Esophagus mucosa (tissue), 1 donor: Measurements from ENCODE around the gene GAPVD1. TPM values are rescaled to one million over a fixed set of nuclear protein-coding genes. Genes with fewer than 3 reads are reported as not detected.
"Not testable (repeated sequence)": the region's sequence is repeated elsewhere in the genome, so short reads cannot be mapped to it uniquely, and the experiment has no call there.

Experiments used
- ATAC-seq: fragments of 200-7000 bp; cut with Tn5 transposase; one replicate; pipeline ENCODE4 v1.9.1; 2020
- total RNA-seq: library from RNA; stranded (reverse); gene quantifications from one replicate; pipeline ENCODE4 v1.2.4, GENCODE V29; 2023
- donor health status: DM: yes; HTN: yes; CAD: no.

GAPVD1 gene
- 34.6 TPM for total RNA-seq

- peak; percentile 99 for ATAC-seq
These were observed at the start of gene GAPVD1 for GRCh38 chr9:125261501-125262293. TSS of gene GAPVD1 (plus strand) at chr9:125261826. CDS start at chr9:125298922, 37,096 bp downstream.

- no peak for ATAC-seq
These were observed 47.4 kb upstream of the GAPVD1 start for GRCh38 chr9:125214186-125214585.

- no peak for ATAC-seq
These were observed 43.0 kb upstream of the GAPVD1 start for GRCh38 chr9:125218621-125219020.

GRCh38 chr9:125224858-125225257 is 36.8 kb upstream of the GAPVD1 start:
- ATAC-seq = not testable (repeated sequence)

GRCh38 chr9:125227761-125228160 is 33.9 kb upstream of the GAPVD1 start:
- no peak for ATAC-seq

GRCh38 chr9:125233678-125234077 is 27.9 kb upstream of the GAPVD1 start:
- ATAC-seq = peak; percentile 74

GRCh38 chr9:125234099-125234498 is 27.5 kb upstream of the GAPVD1 start:
- not testable (repeated sequence) for ATAC-seq

- no peak for ATAC-seq
These were observed 25.7 kb upstream of the GAPVD1 start for GRCh38 chr9:125235804-125236519.

- not testable (repeated sequence) for ATAC-seq
These were observed 25.0 kb upstream of the GAPVD1 start for GRCh38 chr9:125236520-125237159.

- no peak for ATAC-seq
These were observed 23.3 kb upstream of the GAPVD1 start for GRCh38 chr9:125238127-125238914.

- ATAC-seq = no peak
These were observed 22.6 kb upstream of the GAPVD1 start for GRCh38 chr9:125238915-125239446.

GRCh38 chr9:125239631-125240597 is 21.7 kb upstream of the GAPVD1 start:
- no peak for ATAC-seq

- peak; percentile 8 for ATAC-seq
These were observed 21.0 kb upstream of the GAPVD1 start for GRCh38 chr9:125240649-125240999.

GRCh38 chr9:125241000-125241862 is 20.4 kb upstream of the GAPVD1 start, which contains the start of gene HSPA5:
TSS of gene HSPA5 (minus strand) at chr9:125241343. CDS start at chr9:125241126, 217 bp downstream.
- peak; percentile 98 for ATAC-seq

GRCh38 chr9:125241863-125242739 is 19.5 kb upstream of the GAPVD1 start:
- peak; percentile 1 for ATAC-seq

- ATAC-seq = no peak
These were observed 17.8 kb upstream of the GAPVD1 start for GRCh38 chr9:125243792-125244260.

GRCh38 chr9:125246261-125246667 is 15.4 kb upstream of the GAPVD1 start:
- ATAC-seq = no peak

GRCh38 chr9:125254231-125254630 is 7.4 kb upstream of the GAPVD1 start:
- ATAC-seq = no peak
